Activated B cell treated with CpG ODN at 0.5 μM for 24 hours (primary cell): ENCODE measurements around the gene PRM2. TPM values are rescaled to one million over a fixed set of nuclear protein-coding genes. Genes with fewer than 3 reads are reported as not detected.

Experiments
- ATAC-seq: fragments of 200-7000 bp; cut with Tn5 transposase; one replicate; pipeline ENCODE4 v1.10.0; 2021; ENCODE audit warnings: low read depth, mild to moderate bottlenecking, moderate library complexity
- CTCF ChIA-PET: fragments of 350-600 bp; sonication (Branson Sonifier 250); formaldehyde crosslinking; loops from one replicate; lab custom pipeline; 2021; ENCODE audit warnings: antibody characterized with exemption; lab: Charles Lee
- POLR2A ChIA-PET: fragments of 350-600 bp; sonication (Branson Sonifier 250); formaldehyde crosslinking; loops from one replicate; lab custom pipeline; 2021; ENCODE audit warnings: antibody characterized with exemption; lab: Charles Lee
- DNase-seq: peaks from one replicate; pipeline ENCODE4 v3.0.0; 2022
- H3K27ac Mint-ChIP-seq: one replicate; pipeline ENCODE4 v1.8.0; 2020; ENCODE audit warnings: mixed read lengths
- H3K27me3 Mint-ChIP-seq: one replicate; pipeline ENCODE4 v1.8.0; 2021; ENCODE audit warnings: mixed read lengths
- H3K36me3 Mint-ChIP-seq: one replicate; pipeline ENCODE4 v1.8.0; 2021; ENCODE audit warnings: low read depth, mixed read lengths
- H3K4me1 Mint-ChIP-seq: one replicate; pipeline ENCODE4 v1.8.0; 2021; ENCODE audit warnings: mixed read lengths
- H3K4me3 Mint-ChIP-seq: one replicate; pipeline ENCODE4 v1.8.0; 2020; ENCODE audit warnings: mild to moderate bottlenecking, mixed read lengths
- H3K9me3 Mint-ChIP-seq: one replicate; pipeline ENCODE4 v1.8.0; 2020; ENCODE audit warnings: mixed read lengths
- intact Hi-C: fragments of 100-400 bp; cut with micrococcal nuclease; formaldehyde crosslinking; loops from one replicate; pipeline ENCODE4 v1.15.1; 2024
- total RNA-seq: library from RNA; stranded (reverse); gene quantifications from 2 replicates; pipeline ENCODE4 v1.2.3, GENCODE V29; 2022
- TF ChIP-seq, protein P1 (sequence below): fragments of 200-600 bp; IDR thresholded peaks from one replicate; pipeline ENCODE4 v1.8.0; 2022; ENCODE audit warnings: antibody characterized with exemption, mild to moderate bottlenecking

Gene PRM2
- total RNA-seq, 1 donor from 2014 or later: not detected

DNA sequence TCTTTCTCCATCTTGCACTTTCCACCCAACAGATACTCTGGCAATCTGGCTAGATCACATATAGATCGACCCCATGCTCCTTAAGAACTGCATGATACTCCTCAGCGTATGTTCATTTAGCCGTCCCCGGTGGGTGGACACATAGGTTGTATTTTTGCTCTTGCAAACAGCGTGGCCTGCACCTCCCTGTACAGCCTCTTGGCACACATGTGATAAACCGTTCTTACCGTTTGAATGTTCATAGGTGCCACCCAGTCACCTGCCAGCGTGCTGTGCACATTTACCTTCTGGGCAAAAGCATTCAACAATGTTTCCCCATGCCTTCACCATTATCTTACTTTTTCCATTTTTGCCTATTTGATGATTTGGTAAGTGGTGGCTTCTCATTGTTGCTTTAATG is 13.4 kb downstream of the PRM2 start:
- H3K27me3 Mint-ChIP-seq: no peaks in the 10 kb centered on the region
- intact Hi-C loops: no loop called here
- DNase-seq (no peak), ATAC-seq (no peak)
- H3K4me1 Mint-ChIP-seq: peaks cover 29% of the 10 kb centered on the region
- ChIA-PET POLR2A (interaction anchor here (1.0 to 3.7 kb wide), 3 partner anchors 35 to 66 kb away, joined by 3 to 13 read pairs (median 8); no protein-coding TSS in a partner anchor), CTCF (no interaction called here)
- H3K4me3 Mint-ChIP-seq: no peak overlapping the region
- no peaks in the 10 kb centered on the region for H3K36me3 Mint-ChIP-seq
- no peak overlapping the region for H3K27ac Mint-ChIP-seq
- H3K9me3 Mint-ChIP-seq: no peaks in the 10 kb centered on the region
- TF ChIP-seq, protein P1, sequence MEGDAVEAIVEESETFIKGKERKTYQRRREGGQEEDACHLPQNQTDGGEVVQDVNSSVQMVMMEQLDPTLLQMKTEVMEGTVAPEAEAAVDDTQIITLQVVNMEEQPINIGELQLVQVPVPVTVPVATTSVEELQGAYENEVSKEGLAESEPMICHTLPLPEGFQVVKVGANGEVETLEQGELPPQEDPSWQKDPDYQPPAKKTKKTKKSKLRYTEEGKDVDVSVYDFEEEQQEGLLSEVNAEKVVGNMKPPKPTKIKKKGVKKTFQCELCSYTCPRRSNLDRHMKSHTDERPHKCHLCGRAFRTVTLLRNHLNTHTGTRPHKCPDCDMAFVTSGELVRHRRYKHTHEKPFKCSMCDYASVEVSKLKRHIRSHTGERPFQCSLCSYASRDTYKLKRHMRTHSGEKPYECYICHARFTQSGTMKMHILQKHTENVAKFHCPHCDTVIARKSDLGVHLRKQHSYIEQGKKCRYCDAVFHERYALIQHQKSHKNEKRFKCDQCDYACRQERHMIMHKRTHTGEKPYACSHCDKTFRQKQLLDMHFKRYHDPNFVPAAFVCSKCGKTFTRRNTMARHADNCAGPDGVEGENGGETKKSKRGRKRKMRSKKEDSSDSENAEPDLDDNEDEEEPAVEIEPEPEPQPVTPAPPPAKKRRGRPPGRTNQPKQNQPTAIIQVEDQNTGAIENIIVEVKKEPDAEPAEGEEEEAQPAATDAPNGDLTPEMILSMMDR: no peak

DNA sequence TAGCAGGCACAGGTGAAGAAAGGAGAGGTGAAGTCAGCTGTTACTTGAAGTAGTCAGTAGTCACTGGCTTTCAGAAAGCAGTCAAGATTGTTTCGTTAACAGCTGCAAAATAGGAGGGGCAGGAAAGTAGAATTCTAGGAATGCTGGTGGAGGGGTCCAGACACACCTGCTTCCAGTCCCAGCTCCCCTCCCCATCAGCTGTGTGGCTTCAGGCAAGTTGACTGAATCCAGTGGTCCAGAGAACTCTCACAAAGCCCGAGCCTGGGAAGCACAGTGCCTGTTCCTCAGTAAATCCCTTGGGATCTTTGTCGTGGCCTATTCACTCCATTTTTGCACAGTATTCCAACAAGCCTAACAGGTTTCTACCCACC is 15.7 kb downstream of the PRM2 start:
- peaks cover 43% of the 10 kb centered on the region for H3K4me1 Mint-ChIP-seq
- no peaks in the 10 kb centered on the region for H3K27me3 Mint-ChIP-seq
- POLR2A ChIA-PET: interaction anchor here (0.7 to 9.8 kb wide), 6 partner anchors 32 to 289 kb away, joined by 3 to 252 read pairs (median 65); no protein-coding TSS in a partner anchor
- CTCF ChIA-PET: interaction anchor here (7.2 kb wide), 1 partner anchor 38 kb away, joined by 94 read pairs; no protein-coding TSS in a partner anchor
- H3K4me3 Mint-ChIP-seq: no peak overlapping the region
- ATAC-seq (no peak), DNase-seq (no peak)
- H3K9me3 Mint-ChIP-seq: no peaks in the 10 kb centered on the region
- intact Hi-C loops: no loop called here
- TF ChIP-seq, protein P1: no peak
- H3K27ac Mint-ChIP-seq: peak overlapping the region; percentile 10
- H3K36me3 Mint-ChIP-seq: peaks cover 3% of the 10 kb centered on the region

DNA sequence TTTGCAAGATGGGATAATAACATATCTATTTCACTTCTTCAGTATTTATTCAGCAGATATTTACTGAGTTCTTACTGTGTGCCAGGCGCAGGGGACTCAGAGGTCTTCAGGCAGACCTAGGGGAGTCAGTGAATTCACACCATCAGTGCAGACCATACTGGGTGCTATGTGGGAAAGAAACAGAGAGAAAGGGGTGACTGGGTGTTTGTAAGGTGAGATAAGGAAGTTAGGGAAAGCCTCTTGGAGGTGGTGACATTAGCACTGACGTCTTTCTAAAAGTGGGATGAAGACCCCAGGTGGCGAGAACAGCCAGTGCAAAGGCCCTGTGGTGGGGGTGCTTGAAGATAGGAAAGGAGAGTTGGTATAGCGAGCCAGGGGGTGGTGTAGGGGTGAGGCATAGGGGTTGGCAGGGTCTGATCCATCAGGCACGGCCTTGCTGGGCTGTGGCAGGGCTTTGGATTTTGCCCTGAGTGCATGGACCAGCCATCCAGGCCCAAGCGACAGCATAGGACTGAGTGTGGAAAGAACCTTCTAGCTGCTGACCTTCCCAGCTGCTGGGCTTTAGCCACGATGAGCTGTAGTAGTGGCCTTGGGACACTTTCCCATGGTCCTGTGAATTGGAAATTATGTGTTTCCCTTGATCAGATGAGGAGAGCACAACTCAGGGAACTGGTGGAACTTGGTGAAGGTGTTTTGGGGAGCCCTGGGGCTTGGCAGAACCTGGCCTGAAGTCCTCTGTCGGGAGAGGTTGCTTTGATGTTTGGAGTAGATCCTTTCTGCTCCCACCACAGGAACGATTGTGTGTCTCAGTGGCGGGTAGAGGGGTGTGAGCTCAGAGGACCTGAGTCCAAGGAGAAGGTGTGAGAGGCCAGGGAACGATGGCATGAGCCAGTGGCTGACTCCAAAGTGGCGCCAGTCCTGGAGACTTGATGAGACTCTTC is 16.4 kb downstream of the PRM2 start:
- ChIA-PET CTCF (interaction anchor here (1.2 to 7.2 kb wide), 4 partner anchors 9 to 296 kb away, joined by 4 to 98 read pairs (median 51); partner anchors contain the start of gene TNP2), POLR2A (interaction anchor here (0.5 to 9.8 kb wide), 9 partner anchors 12 to 295 kb away, joined by 3 to 252 read pairs (median 4); no protein-coding TSS in a partner anchor)
- Mint-ChIP-seq H3K4me3 (no peak overlapping the region), H3K4me1 (peaks cover 43% of the 10 kb centered on the region), H3K9me3 (no peaks in the 10 kb centered on the region), H3K27ac (peak overlapping the region; percentile 10), H3K27me3 (no peaks in the 10 kb centered on the region), H3K36me3 (peaks cover 3% of the 10 kb centered on the region)
- intact Hi-C loops: loop anchor here (5.0 to 10.0 kb wide), 2 partner anchors 425 to 657 kb away; partner anchors contain the start of gene GSPT1
- DNase-seq (no peak), ATAC-seq (no peak)
- TF ChIP-seq, protein P1: no peak

DNA sequence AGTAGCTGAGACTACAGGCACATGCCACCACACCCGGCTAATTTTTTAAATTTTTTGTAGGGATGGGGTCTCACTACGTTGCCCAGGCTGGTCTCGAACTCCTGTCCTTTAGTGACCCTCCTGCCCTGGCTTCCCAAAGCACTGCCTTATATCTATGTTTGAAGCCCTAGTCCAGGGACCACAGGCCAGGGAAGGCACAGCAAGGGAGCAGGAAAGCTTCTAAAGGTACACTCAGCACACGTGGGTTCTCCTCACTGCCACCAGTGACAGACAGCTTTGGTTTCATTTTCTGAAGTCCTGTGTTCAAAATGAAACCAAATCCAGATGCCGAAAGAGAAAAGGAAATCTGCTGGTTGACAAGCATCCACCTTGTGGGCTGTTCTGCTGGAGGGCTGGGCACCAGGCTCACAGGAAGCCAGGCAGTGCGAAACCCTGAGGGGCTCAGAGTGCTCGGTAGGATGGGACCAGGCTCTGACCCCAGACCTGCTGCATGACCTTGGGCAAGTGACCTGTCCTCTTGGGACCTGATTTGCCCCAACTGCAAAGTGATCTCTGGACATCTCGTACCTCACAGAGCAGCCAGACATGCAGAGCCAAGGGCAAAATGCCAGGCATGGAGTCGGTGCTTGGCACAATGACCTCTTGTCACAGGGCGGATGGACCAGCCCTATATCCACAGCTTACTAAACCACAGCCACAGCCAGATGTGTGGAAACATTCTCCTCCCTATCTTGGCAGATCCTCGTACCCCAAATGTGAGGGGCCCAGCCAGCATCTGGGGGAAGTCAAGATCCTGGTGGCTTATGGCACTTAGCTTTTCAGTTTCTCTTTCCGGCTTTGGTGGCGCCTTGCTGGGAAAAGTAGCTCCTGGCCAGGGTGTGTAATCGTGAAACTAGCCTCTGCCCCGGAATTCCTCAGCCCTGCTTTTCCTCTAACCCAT is 17.5 kb downstream of the PRM2 start:
- peak overlapping the region; percentile 18 for H3K27ac Mint-ChIP-seq
- intact Hi-C loops: loop anchor here (1.0 to 10.0 kb wide), 3 partner anchors 50 to 658 kb away; partner anchors contain the start of gene GSPT1
- H3K4me1 Mint-ChIP-seq: peaks cover 38% of the 10 kb centered on the region
- ChIA-PET POLR2A (interaction anchor here (0.5 to 9.8 kb wide), 16 partner anchors 9 to 424 kb away, joined by 3 to 252 read pairs (median 6); no protein-coding TSS in a partner anchor), CTCF (interaction anchor here (0.8 to 7.2 kb wide), 9 partner anchors 10 to 295 kb away, joined by 3 to 98 read pairs (median 8); partner anchors contain the start of gene TNP2)
- H3K9me3 Mint-ChIP-seq: no peaks in the 10 kb centered on the region
- TF ChIP-seq, protein P1: no peak
- DNase-seq: no peak
- H3K4me3 Mint-ChIP-seq: peak overlapping the region; percentile 19
- peaks cover 7% of the 10 kb centered on the region for H3K36me3 Mint-ChIP-seq
- no peak for ATAC-seq
- H3K27me3 Mint-ChIP-seq: no peaks in the 10 kb centered on the region
